HFFc6 (cell line): ENCODE measurements around the gene GPX4. TPM values are rescaled to one million over a fixed set of nuclear protein-coding genes. Genes with fewer than 3 reads are reported as not detected.

Source experiments
- DNase-seq: peaks from one replicate; pipeline ENCODE4 v3.0.0-alpha.2; 2018
- H3K27ac Mint-ChIP-seq: 2 replicates; pipeline ENCODE4 v1.8.0; 2020; ENCODE audit warnings: mild to moderate bottlenecking, mixed read lengths
- H3K27me3 Mint-ChIP-seq: 2 replicates; pipeline ENCODE4 v1.8.0; 2021; ENCODE audit warnings: mild to moderate bottlenecking, moderate library complexity, mixed read lengths; ENCODE audit not compliant: insufficient read depth
- H3K36me3 Mint-ChIP-seq: 2 replicates; pipeline ENCODE4 v1.8.0; 2021; ENCODE audit warnings: low read depth, mixed read lengths
- H3K4me1 Mint-ChIP-seq: 2 replicates; pipeline ENCODE4 v1.8.0; 2020; ENCODE audit warnings: low read depth, mixed read lengths
- H3K4me3 Mint-ChIP-seq: 2 replicates; pipeline ENCODE4 v1.8.0; 2020; ENCODE audit warnings: mild to moderate bottlenecking, moderate library complexity, mixed read lengths
- H3K9me3 Mint-ChIP-seq: 2 replicates; pipeline ENCODE4 v1.8.0; 2020; ENCODE audit warnings: mild to moderate bottlenecking, mixed read lengths
- CTCF ChIP-seq: fragments of 200-600 bp; sonication (generic); IDR thresholded peaks from 2 replicates; pipeline ENCODE4 v1.5.0; 2021; ENCODE audit warnings: antibody characterized with exemption, mild to moderate bottlenecking
- total RNA-seq, 6 experiments: library from RNA; stranded (reverse); fragmentation: NEBNext Ultra II Directional; extraction: Animal tissue kit (Norgen Biotek cat#: 25700); gene quantifications; 2 replicates in 1 of 6; 3 replicates in 5 of 6; pipeline ENCODE4 v1.2.3, GENCODE V29; 2021

GPX4 gene
- total RNA-seq, 6 experiments from 2014 or later, result 193 to 237 (median 223) TPM

- Mint-ChIP-seq H3K27ac (no peak within 1 kb of the TSS), H3K4me3 (no peak within 1 kb of the TSS)
Observed at GRCh38 chr19:1066748-1067340, 37.0 kb upstream of the GPX4 start, which contains the start of gene ARHGAP45. ARHGAP45 (plus strand) TSS chr19:1067167; CDS start chr19:1067406, 239 bp downstream.

GRCh38 chr19:1067341-1067957 is 36.3 kb upstream of the GPX4 start:
- no peak overlapping the region for H3K27ac Mint-ChIP-seq
- no peak for TF ChIP-seq CTCF
- H3K4me3 Mint-ChIP-seq, result no peak overlapping the region
- H3K9me3 Mint-ChIP-seq, result no peaks in the 10 kb centered on the region
- H3K27me3 Mint-ChIP-seq, result peaks cover 13% of the 10 kb centered on the region
- H3K36me3 Mint-ChIP-seq, result no peaks in the 10 kb centered on the region
- no peak for DNase-seq
- H3K4me1 Mint-ChIP-seq, result peaks cover 7% of the 10 kb centered on the region; the same call in 1 of the 2 replicates

More at GRCh38 chr19:1066748-1067340, 37.0 kb upstream of the GPX4 start, which contains the start of gene ARHGAP45:
- no peak for TF ChIP-seq CTCF
- H3K27me3 Mint-ChIP-seq, result peaks cover 13% of the 10 kb centered on the region
- H3K36me3 Mint-ChIP-seq, result no peaks in the 10 kb centered on the region
- no peaks in the 10 kb centered on the region for H3K9me3 Mint-ChIP-seq
- DNase-seq, result no peak
- H3K4me1 Mint-ChIP-seq, result peaks cover 4% of the 10 kb centered on the region; the same call in 1 of the 2 replicates

- no peak overlapping the region for H3K4me3 Mint-ChIP-seq
- H3K27ac Mint-ChIP-seq, result no peak overlapping the region
- TF ChIP-seq CTCF, result no peak
- H3K36me3 Mint-ChIP-seq, result no peaks in the 10 kb centered on the region
- peaks cover 15% of the 10 kb centered on the region for H3K27me3 Mint-ChIP-seq
- no peak for DNase-seq
- H3K9me3 Mint-ChIP-seq, result no peaks in the 10 kb centered on the region
- peaks cover 7% of the 10 kb centered on the region; the same call in 1 of the 2 replicates for H3K4me1 Mint-ChIP-seq
Observed at GRCh38 chr19:1068009-1069001, 35.5 kb upstream of the GPX4 start.

GRCh38 chr19:1069009-1069779 is 34.6 kb upstream of the GPX4 start:
- Mint-ChIP-seq H3K27me3 (peaks cover 15% of the 10 kb centered on the region), H3K4me3 (no peak overlapping the region), H3K36me3 (no peaks in the 10 kb centered on the region), H3K9me3 (no peaks in the 10 kb centered on the region), H3K4me1 (peaks cover 7% of the 10 kb centered on the region; the same call in 1 of the 2 replicates), H3K27ac (no peak overlapping the region)
- no peak for TF ChIP-seq CTCF
- DNase-seq, result no peak

- Mint-ChIP-seq H3K27me3 (peaks cover 18% of the 10 kb centered on the region), H3K4me3 (no peak overlapping the region), H3K36me3 (no peaks in the 10 kb centered on the region), H3K9me3 (no peaks in the 10 kb centered on the region), H3K4me1 (peaks cover 8% of the 10 kb centered on the region), H3K27ac (no peak overlapping the region)
- TF ChIP-seq CTCF, result peak; percentile 31; the same call in 1 of the 2 replicates
- no peak for DNase-seq
Observed at GRCh38 chr19:1070576-1070930, 33.2 kb upstream of the GPX4 start.
